ENCODE results near the gene CCDC116. TPM values are rescaled to one million over a fixed set of nuclear protein-coding genes. Genes with fewer than 3 reads are reported as not detected.
A peak's percentile ranks its signal among the peaks of the same experiment; 100 is the strongest.
"Not testable (repeated sequence)": the region's sequence is repeated elsewhere in the genome, so short reads cannot be mapped to it uniquely, and the experiment has no call there.

CCDC116 gene
- total and polyA plus RNA-seq, 7 donors, result 0.07 to 0.32 (median 0.17) TPM

GRCh38 chr22:21615731-21616130 is 16.8 kb upstream of the CCDC116 start:
- WGBS, 3 donors, result 83 to 89% (median 84%) methylated on average over 4 of the region's 4 CpGs
- peaks cover 0 to 38% of the 10 kb centered on the region in 2 donors for H3K36me3 ChIP-seq (ENCODE audit: insufficient read depth in 1 of 2, low read depth in 1 of 2)

GRCh38 chr22:21617337-21617736 is 15.2 kb upstream of the CCDC116 start:
- intact Hi-C loops (cut with DNase I); H3K4me1 ChIP-seq; H3K4me3 ChIP-seq; DNase-seq; H3K9me3 ChIP-seq; H3K27ac ChIP-seq; H3K27me3 ChIP-seq (ENCODE audit: insufficient read depth in 3 of 3, low read length in 2 of 3); ATAC-seq: not testable (repeated sequence)
- peaks cover 0 to 30% of the 10 kb centered on the region in 2 donors for H3K36me3 ChIP-seq (ENCODE audit: insufficient read depth in 1 of 2, low read depth in 1 of 2)
- WGBS, 3 donors, result 94 to 97% (median 95%) methylated on average over 6 of the region's 6 CpGs

More at GRCh38 chr22:21615731-21616130, 16.8 kb upstream of the CCDC116 start:
- intact Hi-C loops (cut with DNase I), result loop anchor here in 1 of 2 donors (2.0 kb wide), 1 partner anchor 15 kb away; no protein-coding TSS in a partner anchor
- DNase-seq, result no peak
- no peak overlapping the region for H3K27ac ChIP-seq
- peaks cover 7% of the 10 kb centered on the region for H3K4me1 ChIP-seq
- TF ChIP-seq CTCF (IDR thresholded peaks at IDR 0.05), result no peak
- no peak for ATAC-seq
- no peak overlapping the region for H3K4me3 ChIP-seq
- H3K27me3 ChIP-seq (ENCODE audit: insufficient read depth in 3 of 3, low read length in 2 of 3), result no peaks in the 10 kb centered on the region
- no peaks in the 10 kb centered on the region for H3K9me3 ChIP-seq

- DNase-seq (no peak), ATAC-seq (no peak)
- Histone ChIP-seq H3K9me3 (no peaks in the 10 kb centered on the region), H3K4me1 (peaks cover 33% of the 10 kb centered on the region), H3K36me3 (ENCODE audit: insufficient read depth in 1 of 2, low read depth in 1 of 2) (peaks cover 0 to 17% of the 10 kb centered on the region in 2 donors), H3K4me3 (no peak overlapping the region), H3K27me3 (ENCODE audit: insufficient read depth in 3 of 3, low read length in 2 of 3) (no peaks in the 10 kb centered on the region), H3K27ac (no peak overlapping the region)
- WGBS, 3 donors, result 95 to 100% (median 98%) methylated on average over 3 of the region's 3 CpGs
- intact Hi-C loops (cut with DNase I), result no loop called here
- TF ChIP-seq CTCF (IDR thresholded peaks at IDR 0.05), result no peak
Observed at GRCh38 chr22:21621025-21621424, 11.5 kb upstream of the CCDC116 start.

- Histone ChIP-seq H3K4me1 (peaks cover 33% of the 10 kb centered on the region), H3K27ac (no peak overlapping the region), H3K36me3 (ENCODE audit: insufficient read depth in 1 of 2, low read depth in 1 of 2) (peaks cover 0 to 17% of the 10 kb centered on the region in 2 donors), H3K9me3 (no peaks in the 10 kb centered on the region), H3K27me3 (ENCODE audit: insufficient read depth in 3 of 3, low read length in 2 of 3) (no peaks in the 10 kb centered on the region), H3K4me3 (no peak overlapping the region)
- DNase-seq (no peak), ATAC-seq (no peak)
- intact Hi-C loops (cut with DNase I), result no loop called here
- WGBS, 3 donors, result 75 to 81% (median 80%) methylated on average over 17 of the region's 17 CpGs
- TF ChIP-seq CTCF (IDR thresholded peaks at IDR 0.05), result no peak
Observed at GRCh38 chr22:21622011-21622918, 10.3 kb upstream of the CCDC116 start.

GRCh38 chr22:21622919-21623647 is 9.5 kb upstream of the CCDC116 start:
- ATAC-seq (peak in 1 of 4 donors; percentile 35), DNase-seq (no peak)
- TF ChIP-seq CTCF (IDR thresholded peaks at IDR 0.05), result no peak
- Histone ChIP-seq H3K9me3 (no peaks in the 10 kb centered on the region), H3K27me3 (ENCODE audit: insufficient read depth in 3 of 3, low read length in 2 of 3) (no peaks in the 10 kb centered on the region), H3K4me3 (no peak overlapping the region), H3K4me1 (peaks cover 33% of the 10 kb centered on the region), H3K27ac (no peak overlapping the region), H3K36me3 (ENCODE audit: insufficient read depth in 1 of 2, low read depth in 1 of 2) (peaks cover 0 to 17% of the 10 kb centered on the region in 2 donors)
- 52 to 69% (median 57%) methylated on average over 23 of the region's 23 CpGs for WGBS, 3 donors
- intact Hi-C loops (cut with DNase I), result no loop called here
